Measurements from ENCODE around the gene L3MBTL1.

DNA sequence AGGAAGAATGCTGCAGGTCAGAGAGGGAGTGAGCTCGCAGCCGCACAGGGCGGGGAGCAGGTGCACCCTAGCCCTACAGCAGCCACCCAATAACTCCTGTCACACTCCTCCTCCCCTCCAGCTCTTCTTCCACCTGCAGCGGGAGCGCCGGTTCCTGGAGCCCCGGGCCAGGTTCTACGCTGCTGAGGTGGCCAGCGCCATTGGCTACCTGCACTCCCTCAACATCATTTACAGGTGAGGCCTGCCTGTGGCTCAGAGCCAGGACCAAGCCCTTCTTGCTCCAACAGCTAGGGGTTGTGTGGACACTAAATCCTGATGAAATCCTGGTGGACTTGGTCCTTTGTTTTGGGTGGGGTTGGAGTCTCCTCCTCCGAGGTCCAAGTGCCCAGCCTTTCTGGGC, 63.0 kb downstream of the L3MBTL1 start:
- TF ChIP-seq CTCF (optimal IDR thresholded peaks at IDR 0.05 in 1 of 3, IDR thresholded peaks at IDR 0.05 in 1 of 3, conservative IDR thresholded peaks at IDR 0.05 in 1 of 3; ENCODE audit: extremely low read depth in 1 of 3, insufficient read depth in 2 of 3, low read length in 3 of 3) (no peak), EZH2 (IDR thresholded peaks at IDR 0.05; ENCODE audit: low read length) (no peak)

Data from keratinocyte (primary cell).